B cell (primary cell): ENCODE data around the gene ZNF618.

Experiments
- EZH2 ChIP-seq: IDR thresholded peaks from 2 replicates; pipeline ENCODE4 v1.6.1; 2012; ENCODE audit warnings: borderline replicate concordance, low read depth, mild to moderate bottlenecking, moderate library complexity, low read length; ENCODE audit not compliant: insufficient read depth, poor library complexity, severe bottlenecking
- TF ChIP-seq, protein P1 (sequence below): fragments of 200-600 bp; IDR thresholded peaks from one replicate; pipeline ENCODE4 v1.8.0; 2022; ENCODE audit warnings: antibody characterized with exemption, mild to moderate bottlenecking

DNA sequence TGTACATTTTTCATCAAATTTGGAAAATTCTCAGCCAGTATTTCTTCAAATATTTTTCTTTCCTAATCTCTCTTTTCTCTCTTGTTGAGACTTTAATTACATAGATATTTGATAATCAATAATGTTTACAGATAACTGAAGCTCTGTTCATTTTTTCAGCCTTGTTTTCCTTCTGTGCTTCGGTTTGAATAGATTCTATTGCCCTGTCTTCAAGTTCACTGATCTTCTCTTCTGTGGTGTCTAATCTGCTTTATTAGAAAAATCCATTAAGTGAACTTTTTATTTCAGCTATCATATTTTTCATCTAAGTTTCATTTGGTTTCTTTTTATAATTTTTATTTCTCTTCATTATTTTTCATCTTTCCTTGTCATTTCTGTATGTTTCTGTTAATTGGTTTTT is 147.9 kb downstream of the ZNF618 start:
- TF ChIP-seq, protein P1, sequence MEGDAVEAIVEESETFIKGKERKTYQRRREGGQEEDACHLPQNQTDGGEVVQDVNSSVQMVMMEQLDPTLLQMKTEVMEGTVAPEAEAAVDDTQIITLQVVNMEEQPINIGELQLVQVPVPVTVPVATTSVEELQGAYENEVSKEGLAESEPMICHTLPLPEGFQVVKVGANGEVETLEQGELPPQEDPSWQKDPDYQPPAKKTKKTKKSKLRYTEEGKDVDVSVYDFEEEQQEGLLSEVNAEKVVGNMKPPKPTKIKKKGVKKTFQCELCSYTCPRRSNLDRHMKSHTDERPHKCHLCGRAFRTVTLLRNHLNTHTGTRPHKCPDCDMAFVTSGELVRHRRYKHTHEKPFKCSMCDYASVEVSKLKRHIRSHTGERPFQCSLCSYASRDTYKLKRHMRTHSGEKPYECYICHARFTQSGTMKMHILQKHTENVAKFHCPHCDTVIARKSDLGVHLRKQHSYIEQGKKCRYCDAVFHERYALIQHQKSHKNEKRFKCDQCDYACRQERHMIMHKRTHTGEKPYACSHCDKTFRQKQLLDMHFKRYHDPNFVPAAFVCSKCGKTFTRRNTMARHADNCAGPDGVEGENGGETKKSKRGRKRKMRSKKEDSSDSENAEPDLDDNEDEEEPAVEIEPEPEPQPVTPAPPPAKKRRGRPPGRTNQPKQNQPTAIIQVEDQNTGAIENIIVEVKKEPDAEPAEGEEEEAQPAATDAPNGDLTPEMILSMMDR, result no peak
- no peak for TF ChIP-seq EZH2
